Fibroblast of lung (primary cell): ENCODE data around the gene ACP1. TPM values are rescaled to one million over a fixed set of nuclear protein-coding genes. Genes with fewer than 3 reads are reported as not detected.

Source experiments
- DNase-seq, 2 donors: peaks; one replicate each; pipeline versions ENCODE4 v3.0.0 to v3.0.0-alpha.2; 2010; ENCODE audit warnings: low read depth in 2 of 2
- H2AFZ ChIP-seq: 2 replicates; pipeline ENCODE4 v1.5.1; 2012; ENCODE audit warnings: low read length, control low read depth, inconsistent platforms
- H3K27ac ChIP-seq: 2 replicates; pipeline ENCODE4 v1.5.1; 2011; ENCODE audit warnings: low read length, control low read depth; ENCODE audit not compliant: insufficient read depth
- H3K27me3 ChIP-seq: 2 replicates; pipeline ENCODE4 v1.5.1; 2011; ENCODE audit warnings: mild to moderate bottlenecking, low read length; ENCODE audit not compliant: control insufficient read depth, insufficient read depth
- H3K36me3 ChIP-seq: 2 replicates; pipeline ENCODE4 v1.5.1; 2011; ENCODE audit warnings: low read length; ENCODE audit not compliant: control insufficient read depth, insufficient read depth
- H3K4me1 ChIP-seq: 2 replicates; pipeline ENCODE4 v1.5.1; 2011; ENCODE audit warnings: low read length; ENCODE audit not compliant: control insufficient read depth, insufficient read depth; ENCODE audit errors: extremely low read depth
- H3K4me2 ChIP-seq: 2 replicates; pipeline ENCODE4 v1.5.1; 2011; ENCODE audit warnings: low read length, control low read depth; ENCODE audit not compliant: insufficient read depth; ENCODE audit errors: extremely low read depth
- H3K4me3 ChIP-seq, 4 experiments: fragments of 200-600 bp in 1 of 4; sonication (generic) in 1 of 4; replicated peaks in 1 of 4; 2 replicates each; pipeline ENCODE4 v1.5.1; 2011 to 2016; ENCODE audit warnings: low read length in 4 of 4, low read depth in 3 of 4, mild to moderate bottlenecking in 3 of 4, control low read depth in 2 of 4, inconsistent platforms in 1 of 4, mixed read lengths in 1 of 4; ENCODE audit not compliant: insufficient read depth in 1 of 4; ENCODE audit errors: control extremely low read depth in 1 of 4
- H3K79me2 ChIP-seq: 2 replicates; pipeline ENCODE4 v1.5.1; 2012; ENCODE audit warnings: mild to moderate bottlenecking, low read length, inconsistent platforms; ENCODE audit not compliant: control insufficient read depth, insufficient read depth
- H3K9ac ChIP-seq: 2 replicates; pipeline ENCODE4 v1.5.1; 2011; ENCODE audit warnings: mild to moderate bottlenecking, low read length, control low read depth; ENCODE audit not compliant: insufficient read depth
- H3K9me3 ChIP-seq: 2 replicates; pipeline ENCODE4 v1.5.1; 2012; ENCODE audit warnings: low read depth, low read length; ENCODE audit not compliant: control insufficient read depth, insufficient read depth
- H4K20me1 ChIP-seq: 2 replicates; pipeline ENCODE4 v1.5.1; 2011; ENCODE audit warnings: low read length; ENCODE audit not compliant: control insufficient read depth, insufficient read depth; ENCODE audit errors: extremely low read depth
- CTCF ChIP-seq, 2 donors: IDR thresholded peaks in 1 of 2; conservative IDR thresholded peaks in 1 of 2; 1 replicate in 1 of 2; 2 replicates in 1 of 2; pipeline ENCODE4 v1.5.1; 2011 to 2012; ENCODE audit warnings: low read length in 2 of 2, control low read depth in 1 of 2, inconsistent platforms in 1 of 2, low read depth in 1 of 2, mild to moderate bottlenecking in 1 of 2
- EZH2 ChIP-seq: IDR thresholded peaks from 2 replicates; pipeline ENCODE4 v1.5.1; 2012; ENCODE audit warnings: low read length, control low read depth, mild to moderate bottlenecking; ENCODE audit errors: missing control alignments
- polyA plus RNA-seq, 2 donors: library from polyadenylated mRNA; depleted of rRNA in 1 of 2; stranded (reverse) in 1 of 2; unstranded in 1 of 2; fragments of >200 nt; gene quantifications; 2 replicates each; pipeline ENCODE4 v1.2.1, GENCODE V29; 2011 to 2012; ENCODE audit warnings: missing spikeins in 1 of 2
- total RNA-seq: library from RNA; depleted of rRNA; stranded (reverse); fragments of >200 nt; gene quantifications from 2 replicates; pipeline ENCODE4 v1.2.1, GENCODE V29; 2014

The ACP1 gene
- total and polyA plus RNA-seq, 2 donors (not counting 1 experiment from before 2014, with no cell fraction given): 86.9 to 124 TPM

- H3K27ac ChIP-seq: no peak overlapping the region
- no peaks in the 10 kb centered on the region for H3K9me3 ChIP-seq
- no peak for TF ChIP-seq EZH2
- no peak for TF ChIP-seq CTCF (conservative IDR thresholded peaks at IDR 0.05 in 1 of 2, IDR thresholded peaks at IDR 0.05 in 1 of 2; ENCODE audit: low read depth in 1 of 2, low read length in 2 of 2)
- peaks cover 70% of the 10 kb centered on the region for H3K79me2 ChIP-seq
- H3K9ac ChIP-seq: no peak overlapping the region
- no peaks in the 10 kb centered on the region for H3K4me1 ChIP-seq
- no peaks in the 10 kb centered on the region for H3K27me3 ChIP-seq
- no peak overlapping the region for H3K4me3 ChIP-seq
- no peak overlapping the region for H3K4me2 ChIP-seq
- no peak for DNase-seq
- no peak overlapping the region for H2AFZ ChIP-seq
- H3K36me3 ChIP-seq: peaks cover 3% of the 10 kb centered on the region
- peaks cover 2% of the 10 kb centered on the region for H4K20me1 ChIP-seq
These were observed 7.2 kb downstream of the ACP1 start for GRCh38 chr2:271917-272316.

- Histone ChIP-seq H3K4me3 (no peak overlapping the region), H3K36me3 (peaks cover 7% of the 10 kb centered on the region), H3K9ac (no peak overlapping the region), H4K20me1 (peaks cover 2% of the 10 kb centered on the region), H3K27me3 (no peaks in the 10 kb centered on the region), H3K4me2 (no peak overlapping the region), H2AFZ (no peak overlapping the region), H3K79me2 (peaks cover 56% of the 10 kb centered on the region), H3K9me3 (no peaks in the 10 kb centered on the region), H3K27ac (no peak overlapping the region), H3K4me1 (no peaks in the 10 kb centered on the region)
- TF ChIP-seq CTCF (conservative IDR thresholded peaks at IDR 0.05 in 1 of 2, IDR thresholded peaks at IDR 0.05 in 1 of 2; ENCODE audit: low read depth in 1 of 2, low read length in 2 of 2): no peak
- TF ChIP-seq EZH2: no peak
- DNase-seq: no peak
These were observed 8.6 kb downstream of the ACP1 start for GRCh38 chr2:273333-273732.

GRCh38 chr2:274503-274902 lies 9.8 kb downstream of the ACP1 start:
- TF ChIP-seq EZH2 (no peak), CTCF (conservative IDR thresholded peaks at IDR 0.05 in 1 of 2, IDR thresholded peaks at IDR 0.05 in 1 of 2; ENCODE audit: low read depth in 1 of 2, low read length in 2 of 2) (no peak)
- H3K9me3 ChIP-seq: no peaks in the 10 kb centered on the region
- H3K36me3 ChIP-seq: peaks cover 9% of the 10 kb centered on the region

More at GRCh38 chr2:274503-274902, 9.8 kb downstream of the ACP1 start:
- H2AFZ ChIP-seq: no peak overlapping the region
- no peaks in the 10 kb centered on the region for H3K27me3 ChIP-seq
- peaks cover 2% of the 10 kb centered on the region for H4K20me1 ChIP-seq
- H3K4me1 ChIP-seq: no peaks in the 10 kb centered on the region
- no peak overlapping the region for H3K4me3 ChIP-seq
- peaks cover 44% of the 10 kb centered on the region for H3K79me2 ChIP-seq
- H3K4me2 ChIP-seq: no peak overlapping the region
- DNase-seq: no peak
- no peak overlapping the region for H3K27ac ChIP-seq
- H3K9ac ChIP-seq: no peak overlapping the region
